Activated naive CD4-positive, alpha-beta T cell treated with anti-CD3 and anti-CD28 coated beads, Interleukin-2, amount 10 ng/mL, durations not matched to agents 7 days and 5 days (primary cell): ENCODE data around the gene TMEM239.
A peak's percentile ranks its signal among the peaks of the same experiment; 100 is the strongest.
"Not testable (repeated sequence)": the region's sequence is repeated elsewhere in the genome, so short reads cannot be mapped to it uniquely, and the experiment has no call there.

Experiments used
- CTCF ChIA-PET: fragments of 350-600 bp; sonication (Branson Sonifier 250); formaldehyde crosslinking; loops from one replicate; lab custom pipeline; 2021; ENCODE audit warnings: antibody characterized with exemption; lab: Charles Lee
- DNase-seq: peaks from one replicate; pipeline ENCODE4 v3.0.0-alpha.2; 2020
- H3K27ac Mint-ChIP-seq: one replicate; pipeline ENCODE4 v1.8.0; 2021; ENCODE audit warnings: mild to moderate bottlenecking, moderate library complexity, mixed read lengths
- H3K27me3 Mint-ChIP-seq: one replicate; pipeline ENCODE4 v1.8.0; 2021; ENCODE audit warnings: mild to moderate bottlenecking, mixed read lengths
- H3K36me3 Mint-ChIP-seq: one replicate; pipeline ENCODE4 v1.8.0; 2021; ENCODE audit warnings: mixed read lengths
- H3K4me1 Mint-ChIP-seq: one replicate; pipeline ENCODE4 v1.8.0; 2021; ENCODE audit warnings: mixed read lengths
- H3K4me3 Mint-ChIP-seq: one replicate; pipeline ENCODE4 v1.8.0; 2021; ENCODE audit warnings: mild to moderate bottlenecking, moderate library complexity, mixed read lengths
- H3K9me3 Mint-ChIP-seq: one replicate; pipeline ENCODE4 v1.8.0; 2021; ENCODE audit warnings: mixed read lengths

Gene TMEM239

GRCh38 chr20:2816030-2816582 lies at the start of gene TMEM239:
Gene TMEM239, plus strand, starts transcription at chr20:2816364. Its CDS starts 191 bp downstream, at chr20:2816555.
- Mint-ChIP-seq H3K27ac (peak within 1 kb of the TSS; percentile 64), H3K27me3 (peaks cover 88% of the 10 kb centered on the region), H3K4me3 (no peak within 1 kb of the TSS), H3K36me3 (no peaks in the 10 kb centered on the region), H3K9me3 (peaks cover 5% of the 10 kb centered on the region), H3K4me1 (peaks cover 9% of the 10 kb centered on the region)
- CTCF ChIA-PET, result interaction anchor here (0.9 to 1.5 kb wide), 3 partner anchors 8 to 185 kb away, joined by 3 to 5 read pairs (median 3); no protein-coding TSS in a partner anchor
- DNase-seq, result no peak

GRCh38 chr20:2767768-2768631 lies 48.2 kb upstream of the TMEM239 start:
- CTCF ChIA-PET, result interaction anchor here (0.6 to 1.5 kb wide), 3 partner anchors 11 to 83 kb away, joined by 3 read pairs; no protein-coding TSS in a partner anchor
- H3K36me3 Mint-ChIP-seq, result no peaks in the 10 kb centered on the region
- no peak overlapping the region for H3K27ac Mint-ChIP-seq
- peaks cover 63% of the 10 kb centered on the region for H3K27me3 Mint-ChIP-seq
- DNase-seq, result no peak
- no peak overlapping the region for H3K4me3 Mint-ChIP-seq
- H3K9me3 Mint-ChIP-seq, result no peaks in the 10 kb centered on the region
- peaks cover 4% of the 10 kb centered on the region for H3K4me1 Mint-ChIP-seq

- CTCF ChIA-PET, result interaction anchor here (1.5 kb wide), 1 partner anchor 16 kb away, joined by 3 read pairs; no protein-coding TSS in a partner anchor
- H3K36me3 Mint-ChIP-seq, result no peaks in the 10 kb centered on the region
- peaks cover 4% of the 10 kb centered on the region for H3K4me1 Mint-ChIP-seq
- no peak for DNase-seq
- H3K9me3 Mint-ChIP-seq, result no peaks in the 10 kb centered on the region
- no peak overlapping the region for H3K27ac Mint-ChIP-seq
- H3K4me3 Mint-ChIP-seq, result no peak overlapping the region
- H3K27me3 Mint-ChIP-seq, result peaks cover 64% of the 10 kb centered on the region
Measured at GRCh38 chr20:2768632-2769015, 47.5 kb upstream of the TMEM239 start.

GRCh38 chr20:2770091-2770490 lies 46.1 kb upstream of the TMEM239 start:
- DNase-seq, H3K27ac Mint-ChIP-seq, CTCF ChIA-PET, H3K9me3 Mint-ChIP-seq, H3K4me1 Mint-ChIP-seq, H3K36me3 Mint-ChIP-seq, H3K4me3 Mint-ChIP-seq: not testable (repeated sequence)
- H3K27me3 Mint-ChIP-seq, result peaks cover 59% of the 10 kb centered on the region

- Mint-ChIP-seq H3K4me1 (peaks cover 4% of the 10 kb centered on the region), H3K36me3 (no peaks in the 10 kb centered on the region), H3K27me3 (peaks cover 62% of the 10 kb centered on the region), H3K9me3 (no peaks in the 10 kb centered on the region), H3K27ac (no peak overlapping the region), H3K4me3 (no peak overlapping the region)
- CTCF ChIA-PET, result no interaction called here
- no peak for DNase-seq
Measured at GRCh38 chr20:2771631-2772080, 44.5 kb upstream of the TMEM239 start.

- Mint-ChIP-seq H3K27ac (no peak overlapping the region), H3K36me3 (no peaks in the 10 kb centered on the region), H3K4me1 (peaks cover 4% of the 10 kb centered on the region), H3K27me3 (peaks cover 43% of the 10 kb centered on the region), H3K4me3 (no peak overlapping the region), H3K9me3 (no peaks in the 10 kb centered on the region)
- CTCF ChIA-PET, result interaction anchor here (0.7 kb wide), 1 partner anchor 484 kb away, joined by 3 read pairs; no protein-coding TSS in a partner anchor
- DNase-seq, result no peak
Measured at GRCh38 chr20:2773812-2774211, 42.4 kb upstream of the TMEM239 start.

- no peak overlapping the region for H3K27ac Mint-ChIP-seq
- H3K9me3 Mint-ChIP-seq, result no peaks in the 10 kb centered on the region
- DNase-seq, result no peak
- peaks cover 30% of the 10 kb centered on the region for H3K27me3 Mint-ChIP-seq
- CTCF ChIA-PET, result no interaction called here
- H3K4me3 Mint-ChIP-seq, result no peak overlapping the region
- H3K36me3 Mint-ChIP-seq, result no peaks in the 10 kb centered on the region
- peaks cover 4% of the 10 kb centered on the region for H3K4me1 Mint-ChIP-seq
Measured at GRCh38 chr20:2775139-2775538, 41.0 kb upstream of the TMEM239 start.

GRCh38 chr20:2778602-2779321 lies 37.4 kb upstream of the TMEM239 start:
- no peaks in the 10 kb centered on the region for H3K4me1 Mint-ChIP-seq
- H3K36me3 Mint-ChIP-seq, result no peaks in the 10 kb centered on the region
- H3K9me3 Mint-ChIP-seq, result no peaks in the 10 kb centered on the region
- no peak overlapping the region for H3K4me3 Mint-ChIP-seq
- no peak for DNase-seq
- H3K27me3 Mint-ChIP-seq, result peaks cover 20% of the 10 kb centered on the region
- H3K27ac Mint-ChIP-seq, result no peak overlapping the region
- CTCF ChIA-PET, result interaction anchor here (0.7 kb wide), 1 partner anchor 11 kb away, joined by 3 read pairs; no protein-coding TSS in a partner anchor

- Mint-ChIP-seq H3K4me1 (no peaks in the 10 kb centered on the region), H3K4me3 (no peak overlapping the region)
Measured at GRCh38 chr20:2780948-2781347, 35.2 kb upstream of the TMEM239 start.

GRCh38 chr20:2783908-2784566 lies 32.1 kb upstream of the TMEM239 start:
- no peak for DNase-seq
- CTCF ChIA-PET, result no interaction called here
- Mint-ChIP-seq H3K36me3 (no peaks in the 10 kb centered on the region), H3K9me3 (no peaks in the 10 kb centered on the region), H3K27ac (no peak overlapping the region), H3K27me3 (peaks cover 18% of the 10 kb centered on the region), H3K4me3 (no peak overlapping the region), H3K4me1 (no peaks in the 10 kb centered on the region)

More at GRCh38 chr20:2780948-2781347, 35.2 kb upstream of the TMEM239 start:
- CTCF ChIA-PET, result no interaction called here
- H3K9me3 Mint-ChIP-seq, result no peaks in the 10 kb centered on the region
- no peak overlapping the region for H3K27ac Mint-ChIP-seq
- no peaks in the 10 kb centered on the region for H3K36me3 Mint-ChIP-seq
- H3K27me3 Mint-ChIP-seq, result peaks cover 16% of the 10 kb centered on the region
- DNase-seq, result no peak

GRCh38 chr20:2793471-2793870 lies 22.7 kb upstream of the TMEM239 start:
- Mint-ChIP-seq H3K4me1 (no peaks in the 10 kb centered on the region), H3K27me3 (peaks cover 49% of the 10 kb centered on the region), H3K4me3 (no peak overlapping the region), H3K9me3 (no peaks in the 10 kb centered on the region), H3K36me3 (no peaks in the 10 kb centered on the region), H3K27ac (no peak overlapping the region)
- CTCF ChIA-PET, result interaction anchor here (1.5 kb wide), 1 partner anchor 41 kb away, joined by 3 read pairs; no protein-coding TSS in a partner anchor
- no peak for DNase-seq

- H3K27me3 Mint-ChIP-seq, result peaks cover 57% of the 10 kb centered on the region
- CTCF ChIA-PET, result interaction anchor here (1.5 kb wide), 1 partner anchor 41 kb away, joined by 3 read pairs; no protein-coding TSS in a partner anchor
- no peaks in the 10 kb centered on the region for H3K36me3 Mint-ChIP-seq
Measured at GRCh38 chr20:2794202-2794748, 21.9 kb upstream of the TMEM239 start.

GRCh38 chr20:2794866-2795447 lies 21.2 kb upstream of the TMEM239 start:
- DNase-seq, result no peak
- Mint-ChIP-seq H3K36me3 (peaks cover 2% of the 10 kb centered on the region), H3K27ac (no peak overlapping the region), H3K4me3 (no peak overlapping the region), H3K9me3 (no peaks in the 10 kb centered on the region), H3K4me1 (peaks cover 12% of the 10 kb centered on the region), H3K27me3 (peaks cover 61% of the 10 kb centered on the region)
- CTCF ChIA-PET, result no interaction called here

More at GRCh38 chr20:2794202-2794748, 21.9 kb upstream of the TMEM239 start:
- no peak for DNase-seq
- Mint-ChIP-seq H3K4me3 (no peak overlapping the region), H3K27ac (no peak overlapping the region), H3K4me1 (peaks cover 5% of the 10 kb centered on the region), H3K9me3 (no peaks in the 10 kb centered on the region)
